ENCODE measurements around the gene IDH2. TPM values are rescaled to one million over a fixed set of nuclear protein-coding genes. Genes with fewer than 3 reads are reported as not detected.

The IDH2 gene
- total and polyA plus RNA-seq, 2 of the 4 experiments (the other 2 are of a cell fraction), result 84.9 to 118 TPM

DNA sequence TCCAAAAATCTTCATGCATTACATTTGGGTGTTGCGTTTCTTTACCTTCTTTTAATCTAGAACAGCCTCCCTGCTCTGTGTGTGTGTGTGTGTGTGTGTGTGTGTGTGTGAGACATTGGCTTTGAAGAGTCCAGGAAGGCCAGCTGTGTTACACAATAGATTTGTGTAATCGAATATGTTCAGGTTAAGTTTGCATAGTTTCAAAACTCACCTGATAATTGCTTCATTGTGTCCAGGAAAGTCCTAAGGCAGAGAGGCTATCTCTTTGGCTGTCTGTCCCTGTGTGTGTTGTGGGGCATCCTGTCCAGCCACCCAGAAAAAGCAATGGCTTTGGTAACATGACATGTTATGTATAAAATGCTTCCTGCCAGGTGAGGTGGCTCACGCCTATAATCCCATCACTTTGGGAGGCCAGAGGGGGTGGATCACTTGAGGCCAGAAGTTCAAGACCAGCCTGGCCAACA, 63.6 kb downstream of the IDH2 start:
- TF ChIP-seq CEBPB (IDR thresholded peaks at IDR 0.05; ENCODE audit: low read depth, low read length), result 0 out of 2 replicates have a peak, but pooled peaks have one; percentile 8
- no peak for TF ChIP-seq POLR2A (IDR thresholded peaks at IDR 0.05; ENCODE audit: low read depth, low read length)
- TF ChIP-seq, protein P1, sequence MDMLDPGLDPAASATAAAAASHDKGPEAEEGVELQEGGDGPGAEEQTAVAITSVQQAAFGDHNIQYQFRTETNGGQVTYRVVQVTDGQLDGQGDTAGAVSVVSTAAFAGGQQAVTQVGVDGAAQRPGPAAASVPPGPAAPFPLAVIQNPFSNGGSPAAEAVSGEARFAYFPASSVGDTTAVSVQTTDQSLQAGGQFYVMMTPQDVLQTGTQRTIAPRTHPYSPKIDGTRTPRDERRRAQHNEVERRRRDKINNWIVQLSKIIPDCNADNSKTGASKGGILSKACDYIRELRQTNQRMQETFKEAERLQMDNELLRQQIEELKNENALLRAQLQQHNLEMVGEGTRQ (IDR thresholded peaks at IDR 0.05; ENCODE audit: low read depth, low read length), result no peak
- ChIA-PET POLR2A (ENCODE audit: unreplicated experiment) (no interaction called here), CTCF (no interaction called here)
- H4K20me1 ChIP-seq (ENCODE audit: insufficient read depth, low read length), result peaks cover 7% of the 10 kb centered on the region
- no peak overlapping the region for H3K56ac ChIP-seq (ENCODE audit: extremely low read depth, insufficient read depth, low read length)
- peaks cover 33% of the 10 kb centered on the region for H3K9me1 ChIP-seq (ENCODE audit: insufficient read depth, low read length)
- H3K18ac ChIP-seq (ENCODE audit: low read depth, low read length), result no peak overlapping the region
- no peak overlapping the region for H4K5ac ChIP-seq (ENCODE audit: low read depth, low read length)
- no peak overlapping the region for H3K27ac ChIP-seq (ENCODE audit: insufficient read depth, low read length)
- no peak overlapping the region for H3K4ac ChIP-seq (ENCODE audit: low read depth, low read length)
- H2BK20ac ChIP-seq (ENCODE audit: low read depth, low read length), result no peak overlapping the region
- DNase-seq, result no peak
- ATAC-seq (ENCODE audit: low read depth), result no peak
- 0 out of 3 replicates have a peak overlapping the region, but pooled peaks have one; percentile 14 for H2BK15ac ChIP-seq (ENCODE audit: low read depth, low read length)
- no peaks in the 10 kb centered on the region for H3K27me3 ChIP-seq (ENCODE audit: control insufficient read depth, insufficient read depth, low read length)
- H3K4me3 ChIP-seq (ENCODE audit: insufficient read depth, low read depth, low read length), result no peak overlapping the region
- no peaks in the 10 kb centered on the region for H3K9me3 ChIP-seq (ENCODE audit: control insufficient read depth, insufficient read depth, low read length)
- H2BK120ac ChIP-seq (ENCODE audit: low read depth, low read length), result peak overlapping the region; percentile 9
- H3K14ac ChIP-seq (replicated peaks; ENCODE audit: low read depth, low read length), result no peak overlapping the region
- H3K9ac ChIP-seq (ENCODE audit: low read depth, low read length), result no peak overlapping the region
- H4K8ac ChIP-seq (ENCODE audit: low read depth in 2 of 2, low read length in 2 of 2), result no peak overlapping the region
- intact Hi-C loops (cut with micrococcal nuclease) (no loop called here), in situ Hi-C loops (cut with MboI; ENCODE audit: low sequenced_read_pairs) (no loop called here), dilution Hi-C loops (cut with HindIII; ENCODE audit: low sequenced_read_pairs, unreplicated experiment) (no loop called here)
- no peak overlapping the region for H2BK5ac ChIP-seq (ENCODE audit: low read depth, low read length, poor library complexity, severe bottlenecking)
- no peak overlapping the region for H2AFZ ChIP-seq (replicated peaks; ENCODE audit: low read length, poor library complexity)
- 0 out of 2 replicates have a peak overlapping the region, but pooled peaks have one; percentile 79 for H2AK5ac ChIP-seq (ENCODE audit: low read depth, low read length)
- H3K36me3 ChIP-seq (ENCODE audit: control insufficient read depth, insufficient read depth, low read length), result no peaks in the 10 kb centered on the region
- peaks cover 30% of the 10 kb centered on the region for H3K4me1 ChIP-seq (ENCODE audit: control insufficient read depth, insufficient read depth, low read length)
- peaks cover 36 to 70% of the 10 kb centered on the region in 2 experiments for H3K79me1 ChIP-seq (ENCODE audit: low read depth in 1 of 2, low read length in 2 of 2)
- no TSS peak for BruUV-seq (replicated peaks)
- no peak overlapping the region for H3K23ac ChIP-seq (ENCODE audit: low read depth, low read length)
- H3K4me2 ChIP-seq (ENCODE audit: low read depth, low read length), result no peak overlapping the region
- no peak overlapping the region for H4K91ac ChIP-seq (ENCODE audit: insufficient read depth, low read depth, low read length)
- WGBS, 2 experiments (ENCODE audit: extremely low coverage in 2 of 2, insufficient read length in 1 of 2), result no CpG with 5 or more reads among the region's 3 CpGs
- no peak overlapping the region for H2AK9ac ChIP-seq (replicated peaks; ENCODE audit: low read depth, low read length, poor library complexity)
